HG03103 (cell line): ENCODE results near the gene KRT2.

Experiments used
- ATAC-seq: cut with Tn5 transposase; IDR thresholded peaks from one replicate; pipeline ENCODE4 v1.9.1; 2021; ENCODE audit warnings: low read depth; ENCODE audit not compliant: unreplicated experiment

KRT2 gene

DNA sequence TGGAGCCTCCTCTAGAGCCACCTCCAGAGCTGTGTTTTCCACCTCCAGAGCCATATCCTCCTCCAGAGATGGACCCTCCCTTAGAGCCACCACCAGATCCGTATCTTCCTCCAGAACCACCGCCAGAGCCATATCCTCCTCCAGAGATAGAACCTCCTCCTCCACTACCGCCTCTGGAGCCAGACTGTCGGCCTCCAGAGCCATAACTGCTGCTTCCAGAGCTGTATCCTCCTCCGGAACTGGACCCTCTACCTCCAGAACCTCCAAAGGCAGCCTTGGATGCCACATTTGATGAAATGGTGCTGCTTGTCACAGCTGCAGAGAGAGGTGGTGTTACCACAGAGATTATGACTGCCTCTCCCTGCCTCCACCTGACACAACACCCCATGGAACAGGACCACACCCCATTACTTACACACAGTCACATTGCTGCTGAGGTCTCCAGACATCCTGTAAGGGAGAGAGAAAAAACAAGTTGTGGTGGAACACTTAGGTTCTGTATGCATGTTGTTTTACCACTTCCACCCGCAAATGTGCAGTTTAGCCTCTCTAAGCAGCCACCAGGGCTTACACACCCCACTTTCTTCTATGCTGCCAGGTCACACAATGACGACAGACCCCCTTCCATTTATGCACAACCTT, 6.8 kb downstream of the KRT2 start:
- ATAC-seq: no peak

DNA sequence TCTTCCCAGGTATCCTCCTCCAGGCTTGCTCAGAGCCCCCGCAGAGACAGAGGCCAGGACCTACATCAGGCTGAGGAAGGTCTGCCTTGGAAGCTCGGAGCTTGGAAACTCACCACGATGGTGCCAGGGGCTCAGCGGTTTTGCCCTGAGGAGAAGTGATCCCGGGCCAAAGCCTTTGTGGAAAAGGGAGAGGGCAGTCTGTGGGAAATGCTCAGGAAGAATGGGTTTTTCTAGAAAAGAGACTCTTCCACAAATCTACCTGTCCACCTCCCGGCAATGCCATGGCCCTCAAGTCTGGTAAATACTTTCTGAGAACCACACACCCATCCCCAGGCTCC, 8.0 kb downstream of the KRT2 start:
- ATAC-seq: no peak

DNA sequence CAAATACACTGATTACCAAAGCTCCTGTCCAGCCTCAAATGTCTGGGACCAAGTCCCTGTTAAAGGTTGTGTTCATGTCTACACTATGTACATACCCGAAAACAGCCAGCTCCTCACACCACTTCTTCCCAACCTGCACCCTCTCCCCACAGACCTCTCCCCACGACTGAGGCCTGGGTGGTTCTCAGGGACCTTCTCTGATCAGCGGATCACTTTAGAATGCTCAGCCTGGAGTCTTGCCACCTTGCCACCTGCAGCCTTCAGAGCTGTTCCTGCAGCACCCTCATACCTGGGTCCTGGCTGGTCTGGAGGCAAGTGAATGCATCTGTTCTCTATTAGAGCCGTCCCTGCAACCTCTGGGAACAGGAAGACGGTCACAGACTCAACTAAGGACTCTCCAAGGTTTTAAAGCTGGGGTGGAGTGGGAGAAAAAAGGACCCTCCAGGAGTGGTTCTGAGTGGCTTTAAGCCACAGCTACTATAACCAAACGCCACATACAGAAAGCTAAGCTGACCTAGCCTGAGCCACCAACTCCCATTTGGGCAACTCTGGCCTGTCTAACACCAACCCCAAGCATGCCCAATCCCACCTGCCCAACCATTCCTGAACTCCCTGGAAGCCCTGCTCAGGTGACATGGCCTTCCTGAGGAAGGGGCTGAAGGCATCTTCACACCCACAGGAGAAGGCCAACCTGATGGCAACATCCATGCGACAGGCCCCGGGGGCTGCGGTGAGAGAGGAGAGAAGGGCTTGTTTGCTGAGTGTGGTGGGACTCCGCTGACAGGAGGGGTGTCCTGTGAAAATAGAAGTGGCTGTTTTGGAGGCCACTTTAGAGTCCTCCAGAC, 8.6 kb downstream of the KRT2 start:
- no peak for ATAC-seq

GRCh38 chr12:52641468-52641867, 10.5 kb downstream of the KRT2 start:
- ATAC-seq: no peak

GRCh38 chr12:52637299-52637698, 14.7 kb downstream of the KRT2 start:
- ATAC-seq: no peak

DNA sequence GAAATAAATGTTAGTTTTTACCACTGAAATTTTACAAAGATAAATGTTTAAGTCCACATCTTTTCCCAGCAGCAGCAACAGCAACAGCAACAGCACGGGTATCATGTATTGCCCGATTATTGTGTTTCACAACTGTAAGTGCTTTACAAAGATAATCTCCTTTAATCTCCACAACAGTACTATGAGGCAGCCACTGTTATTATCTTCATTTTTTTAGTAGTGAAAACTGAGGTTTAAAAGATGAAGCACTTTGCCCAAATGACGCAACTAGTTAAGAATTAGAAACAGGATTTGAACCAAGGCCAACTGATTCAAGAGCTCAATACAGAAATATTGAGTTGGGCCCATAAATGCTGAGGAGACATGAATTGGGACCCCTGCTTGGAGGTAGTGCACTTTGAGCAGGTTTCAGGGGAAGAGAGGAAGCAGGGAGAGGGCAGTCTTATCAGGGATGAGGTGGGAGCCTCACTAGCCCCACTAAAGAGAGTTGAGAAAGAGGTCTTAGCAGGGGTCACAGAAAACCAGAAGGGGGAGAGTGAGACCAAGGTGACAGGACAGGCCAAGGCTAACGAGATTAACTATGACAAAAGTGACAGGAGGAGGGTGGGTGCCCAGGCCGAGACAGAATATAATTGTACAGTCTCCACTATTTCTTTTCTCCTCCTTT, 15.3 kb downstream of the KRT2 start:
- no peak for ATAC-seq

DNA sequence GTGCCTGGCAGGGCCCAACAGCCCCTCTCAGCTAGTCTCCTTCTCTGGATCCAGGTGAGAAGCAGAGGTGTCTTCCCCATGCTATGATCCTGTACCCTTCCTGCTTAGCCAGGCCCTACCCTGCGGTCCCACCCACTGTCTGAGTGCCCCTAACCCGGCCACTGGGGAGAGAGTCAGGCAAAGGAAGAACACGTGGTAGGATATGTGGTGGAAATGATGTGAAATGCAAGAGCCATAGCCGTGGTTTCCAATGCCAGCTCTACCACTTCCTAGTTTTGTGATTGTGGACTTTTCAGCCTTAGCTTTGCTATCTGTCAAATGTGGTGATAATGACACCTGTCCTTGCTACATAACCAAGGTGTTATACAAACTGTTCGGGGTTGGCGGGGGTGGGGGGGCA, 15.8 kb downstream of the KRT2 start:
- ATAC-seq: no peak

DNA sequence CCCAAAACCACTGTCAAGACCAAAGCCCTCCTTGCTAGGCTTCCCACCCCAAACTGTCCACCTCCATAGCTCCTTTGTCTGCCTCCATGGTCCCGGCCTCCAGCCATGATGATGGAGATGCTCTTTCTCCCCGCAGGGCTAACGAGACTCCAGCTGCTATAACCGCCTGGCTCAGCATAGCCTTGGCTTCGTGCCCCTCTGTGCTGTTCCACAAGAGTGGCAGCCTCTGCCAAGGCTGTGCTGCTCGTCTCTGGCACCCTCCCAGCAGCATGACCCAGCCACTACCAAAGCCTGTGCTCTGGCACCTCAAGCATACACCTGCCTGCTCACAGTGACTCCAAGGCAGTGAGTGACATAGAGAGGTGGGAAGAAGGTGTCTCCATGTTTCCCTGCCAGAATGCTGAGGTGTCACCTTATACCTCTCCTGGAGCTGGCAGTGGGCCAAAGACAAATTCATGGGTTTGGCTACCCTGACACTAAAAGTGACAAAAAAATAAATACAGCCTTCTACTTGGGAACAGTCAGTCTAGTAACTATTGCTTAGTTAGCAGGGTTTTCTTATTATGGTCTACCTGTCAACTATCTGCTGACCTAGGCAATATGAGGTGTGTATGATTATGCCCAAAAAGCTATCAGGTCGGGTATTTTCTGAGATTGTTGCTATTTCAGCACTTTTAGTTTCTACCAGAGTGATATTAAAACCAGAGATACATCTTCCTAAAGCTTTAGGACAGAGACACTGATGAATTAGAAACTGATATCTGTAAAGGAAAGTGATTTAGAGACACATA, 17.6 kb downstream of the KRT2 start:
- no peak for ATAC-seq

GRCh38 chr12:52633383-52633782, 18.6 kb downstream of the KRT2 start:
- ATAC-seq: no peak

- no peak for ATAC-seq
These were observed 19.4 kb downstream of the KRT2 start for GRCh38 chr12:52632656-52633055.

DNA sequence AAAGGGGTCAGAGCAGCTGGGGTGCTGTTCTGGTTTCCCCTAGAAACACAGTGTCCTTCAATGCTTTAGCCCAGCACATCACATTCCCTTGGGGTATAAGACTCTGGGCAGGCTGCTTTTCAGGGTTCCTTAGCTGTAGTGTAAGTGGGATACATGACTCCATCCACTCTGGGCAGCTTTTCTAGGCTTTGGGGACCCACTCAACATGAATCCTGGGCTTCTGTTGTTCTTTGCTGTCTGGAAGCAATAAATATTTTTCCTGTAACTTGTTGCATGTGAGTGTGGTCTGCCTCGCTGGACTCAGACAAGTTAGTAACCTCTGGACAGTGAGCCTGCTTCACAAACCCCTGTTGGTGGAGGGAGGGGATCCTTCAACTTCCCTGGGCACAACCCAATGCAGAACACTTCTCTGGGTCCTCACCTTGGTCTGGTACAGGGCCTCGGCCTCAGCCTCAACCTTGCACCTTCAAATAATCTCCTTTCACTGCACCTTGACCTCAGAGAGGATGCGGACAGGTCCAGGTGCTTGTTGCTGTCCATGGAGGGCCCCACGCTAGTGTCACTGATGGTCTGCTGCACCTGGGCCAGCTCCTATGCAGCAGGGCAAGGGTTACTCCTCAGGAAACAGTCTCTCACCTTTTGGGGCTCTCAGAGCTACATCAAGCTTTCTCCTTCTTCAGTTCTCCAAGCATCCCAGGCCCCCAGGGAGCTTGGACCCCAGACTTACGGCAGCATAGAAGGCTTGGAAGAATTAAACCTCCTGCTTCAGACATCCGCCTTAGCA, 20.1 kb downstream of the KRT2 start:
- no peak for ATAC-seq

- no peak for ATAC-seq
These were observed 20.7 kb downstream of the KRT2 start for GRCh38 chr12:52631264-52631663.

DNA sequence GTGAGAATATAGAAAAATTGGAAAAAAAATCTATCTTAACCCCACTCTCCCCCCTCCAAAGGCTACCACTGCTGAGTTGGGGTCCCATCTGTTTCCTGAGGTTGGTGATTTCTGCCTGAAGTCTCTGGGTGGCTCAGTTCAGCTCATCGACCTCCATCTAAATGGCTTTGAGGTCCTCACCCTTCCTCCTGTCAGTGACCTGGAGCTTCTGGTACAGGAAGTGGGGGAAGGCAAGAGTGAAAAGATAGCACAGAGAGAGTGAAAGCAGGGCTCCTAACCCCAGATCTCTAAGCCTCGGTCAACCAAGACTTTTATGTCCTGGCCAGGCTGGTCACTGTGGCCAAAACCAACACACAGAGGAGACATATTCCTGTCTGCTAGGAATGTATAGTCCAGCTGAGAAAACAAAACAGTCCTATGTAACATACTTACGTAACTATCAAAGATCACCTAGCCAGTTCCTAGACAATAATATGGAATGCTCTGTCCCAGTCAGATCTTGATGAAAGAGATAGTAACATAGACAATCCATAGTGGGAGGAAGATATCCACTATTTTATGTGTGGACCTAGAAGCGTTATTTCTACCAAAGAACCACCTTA, 21.3 kb downstream of the KRT2 start:
- no peak for ATAC-seq

DNA sequence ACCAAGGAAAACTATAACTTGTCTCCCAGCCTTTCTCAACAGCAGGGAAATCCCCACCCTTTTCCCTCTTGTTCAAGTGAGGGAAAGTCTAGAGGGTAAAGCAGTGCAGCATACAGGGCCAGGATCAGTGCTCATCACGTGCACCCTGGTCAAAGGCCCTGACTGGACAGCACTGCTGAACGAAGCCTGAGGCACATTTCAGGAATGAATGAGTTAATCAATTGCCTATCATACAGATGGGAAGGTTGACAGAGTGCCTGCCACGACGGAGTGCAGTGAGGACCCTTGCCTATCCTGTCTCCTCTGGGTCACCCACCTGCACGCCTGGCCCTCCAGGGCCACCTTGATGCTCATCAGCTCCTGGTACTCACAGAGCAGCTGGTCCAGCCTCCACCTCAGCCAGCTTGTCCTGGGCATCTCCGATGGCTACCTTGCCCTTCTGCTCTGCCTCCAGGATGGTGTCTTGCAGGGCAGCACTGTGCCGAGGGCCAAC, 22.0 kb downstream of the KRT2 start:
- ATAC-seq: no peak

- no peak for ATAC-seq
These were observed 22.6 kb downstream of the KRT2 start for GRCh38 chr12:52629281-52630007.

- no peak for ATAC-seq
These were observed 23.2 kb downstream of the KRT2 start for GRCh38 chr12:52628841-52629240.

DNA sequence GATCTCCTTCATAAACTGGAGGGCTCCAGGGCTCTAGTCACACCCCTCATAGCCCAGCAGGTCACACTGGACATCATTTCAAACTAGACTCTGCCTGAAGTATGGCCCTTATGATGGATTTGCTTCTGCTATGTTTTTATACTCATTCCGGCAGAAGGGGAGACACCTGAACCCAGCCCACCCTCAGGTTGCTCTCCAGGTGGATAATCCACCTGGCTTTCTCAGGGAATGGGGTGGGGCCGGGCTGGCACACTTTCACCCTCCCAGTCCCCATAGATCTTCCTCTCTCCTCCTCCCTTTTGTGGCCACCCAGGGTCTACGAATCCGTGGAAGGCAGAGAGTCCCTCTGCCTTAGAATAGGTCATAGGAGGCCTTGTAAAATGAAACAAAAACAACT, 23.9 kb downstream of the KRT2 start:
- no peak for ATAC-seq

- ATAC-seq: no peak
These were observed 24.5 kb downstream of the KRT2 start for GRCh38 chr12:52627395-52628110.
